ENCODE results near the gene PAQR4.

PAQR4 gene

DNA sequence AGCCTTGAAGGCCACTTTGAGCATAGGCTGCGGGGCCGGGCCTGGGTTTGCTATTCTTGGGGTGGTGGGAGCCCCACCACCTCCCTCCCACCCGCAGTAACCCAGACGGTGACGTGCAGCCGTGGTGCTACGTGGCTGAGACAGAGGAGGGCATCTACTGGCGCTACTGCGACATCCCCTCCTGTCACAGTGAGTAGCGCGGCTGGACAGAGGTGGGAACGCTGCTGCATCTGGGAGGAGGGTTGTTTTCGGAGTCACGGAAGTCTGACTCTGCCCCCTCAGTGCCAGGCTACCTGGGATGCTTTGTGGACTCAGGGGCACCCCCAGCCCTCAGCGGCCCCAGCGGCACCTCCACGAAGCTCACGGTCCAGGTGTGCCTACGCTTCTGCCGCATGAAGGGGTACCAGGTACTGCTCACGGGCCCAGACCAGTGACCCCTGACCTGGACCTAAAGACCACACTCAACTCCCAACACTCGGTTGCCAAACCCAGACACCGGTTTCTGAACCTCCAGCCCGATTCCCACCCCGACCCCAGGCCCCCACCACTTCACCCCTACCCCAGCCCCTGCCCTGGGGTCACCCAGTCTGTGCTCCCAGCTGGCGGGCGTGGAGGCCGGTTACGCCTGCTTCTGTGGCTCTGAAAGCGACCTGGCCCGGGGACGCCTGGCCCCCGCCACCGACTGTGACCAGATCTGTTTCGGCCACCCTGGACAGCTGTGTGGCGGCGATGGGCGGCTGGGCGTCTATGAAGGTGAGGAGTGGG is 2.9 kb upstream of the PAQR4 start:
- no peak for DNase-seq

DNA sequence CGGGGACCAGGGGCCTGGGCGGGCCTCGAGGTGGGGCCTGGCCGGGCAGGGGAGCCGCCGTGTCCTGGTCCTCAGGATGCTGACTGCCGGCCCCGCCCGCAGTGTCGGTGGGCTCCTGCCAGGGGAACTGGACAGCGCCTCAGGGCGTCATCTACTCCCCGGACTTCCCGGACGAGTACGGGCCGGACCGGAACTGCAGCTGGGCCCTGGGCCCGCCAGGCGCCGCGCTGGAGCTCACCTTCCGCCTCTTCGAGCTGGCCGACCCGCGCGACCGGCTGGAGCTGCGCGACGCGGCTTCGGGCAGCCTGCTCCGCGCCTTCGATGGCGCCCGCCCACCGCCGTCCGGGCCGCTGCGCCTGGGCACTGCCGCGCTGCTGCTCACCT is 2.3 kb upstream of the PAQR4 start:
- DNase-seq = no peak

DNA sequence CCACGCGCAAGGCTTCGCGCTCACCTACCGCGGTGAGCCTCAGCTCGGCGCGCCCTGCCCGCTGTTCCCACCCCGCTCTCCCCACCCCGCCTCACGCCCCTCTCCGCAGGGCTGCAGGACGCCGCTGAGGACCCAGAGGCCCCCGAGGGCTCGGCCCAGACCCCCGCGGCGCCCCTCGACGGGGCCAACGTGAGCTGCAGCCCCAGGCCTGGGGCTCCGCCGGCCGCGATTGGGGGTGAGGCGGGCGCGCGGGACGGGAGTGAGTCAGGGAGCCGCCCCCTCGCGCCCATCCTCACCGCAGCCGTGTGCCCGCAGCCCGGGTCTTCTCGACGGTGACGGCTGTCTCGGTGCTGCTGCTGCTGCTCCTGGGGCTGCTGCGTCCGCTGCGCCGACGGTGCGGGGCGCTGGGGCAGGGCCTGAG is 1.9 kb upstream of the PAQR4 start:
- no peak for DNase-seq

GRCh38 chr16:2967721-2968161 is 1.4 kb upstream of the PAQR4 start:
- DNase-seq = no peak

- DNase-seq = no peak
Measured at GRCh38 chr16:2968368-2968737, 795 bp upstream of the PAQR4 start.

- DNase-seq = peak; percentile 59
Measured at GRCh38 chr16:2969545-2970521, 685 bp downstream of the PAQR4 start.

DNA sequence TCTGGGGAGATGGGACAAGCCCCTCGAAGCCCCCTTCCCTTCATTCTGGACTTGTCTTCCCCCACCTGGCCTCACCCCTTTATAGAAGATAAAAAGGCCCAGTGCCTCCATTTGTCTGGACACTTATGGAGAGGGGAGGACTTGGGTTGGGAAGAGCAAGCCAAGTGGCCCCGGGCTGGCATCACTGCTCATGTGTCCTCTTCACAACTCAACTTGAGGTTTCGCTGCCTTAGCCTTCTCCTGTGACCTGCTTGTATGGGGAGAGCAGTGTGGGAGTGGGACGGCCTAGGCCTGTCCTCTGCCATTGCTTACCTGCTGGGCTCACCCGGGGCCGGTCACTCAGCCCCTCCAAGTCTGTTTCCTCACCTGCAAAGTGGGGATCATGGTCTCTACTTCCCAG is 1.4 kb downstream of the PAQR4 start:
- DNase-seq = no peak

DNA sequence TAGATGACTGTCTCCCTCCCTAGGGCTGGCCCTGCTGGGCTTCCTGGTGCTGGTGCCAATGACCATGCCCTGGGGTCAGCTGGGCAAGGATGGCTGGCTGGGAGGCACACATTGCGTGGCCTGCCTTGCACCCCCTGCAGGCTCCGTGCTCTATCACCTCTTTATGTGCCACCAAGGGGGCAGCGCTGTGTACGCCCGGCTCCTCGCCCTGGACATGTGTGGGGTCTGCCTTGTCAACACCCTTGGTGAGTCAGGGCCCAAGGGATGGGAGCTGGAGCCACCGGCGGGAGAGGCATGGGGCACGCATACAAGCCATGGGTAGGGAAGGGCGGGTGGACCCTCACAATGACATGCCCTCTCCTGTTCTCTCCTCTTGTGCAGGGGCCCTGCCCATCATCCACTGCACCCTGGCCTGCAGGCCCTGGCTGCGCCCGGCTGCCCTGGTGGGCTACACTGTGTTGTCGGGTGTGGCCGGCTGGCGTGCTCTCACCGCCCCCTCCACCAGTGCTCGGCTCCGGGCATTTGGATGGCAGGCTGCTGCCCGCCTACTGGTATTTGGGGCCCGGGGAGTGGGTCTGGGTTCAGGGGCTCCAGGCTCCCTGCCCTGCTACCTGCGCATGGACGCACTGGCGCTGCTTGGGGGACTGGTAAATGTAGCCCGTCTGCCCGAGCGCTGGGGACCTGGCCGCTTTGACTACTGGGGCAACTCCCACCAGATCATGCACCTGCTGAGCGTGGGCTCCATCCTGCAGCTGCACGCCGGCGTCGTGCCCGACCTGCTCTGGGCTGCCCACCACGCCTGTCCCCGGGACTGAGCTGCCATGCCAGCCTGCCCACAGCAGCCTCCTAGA is 2.2 kb downstream of the PAQR4 start:
- DNase-seq = no peak

DNA sequence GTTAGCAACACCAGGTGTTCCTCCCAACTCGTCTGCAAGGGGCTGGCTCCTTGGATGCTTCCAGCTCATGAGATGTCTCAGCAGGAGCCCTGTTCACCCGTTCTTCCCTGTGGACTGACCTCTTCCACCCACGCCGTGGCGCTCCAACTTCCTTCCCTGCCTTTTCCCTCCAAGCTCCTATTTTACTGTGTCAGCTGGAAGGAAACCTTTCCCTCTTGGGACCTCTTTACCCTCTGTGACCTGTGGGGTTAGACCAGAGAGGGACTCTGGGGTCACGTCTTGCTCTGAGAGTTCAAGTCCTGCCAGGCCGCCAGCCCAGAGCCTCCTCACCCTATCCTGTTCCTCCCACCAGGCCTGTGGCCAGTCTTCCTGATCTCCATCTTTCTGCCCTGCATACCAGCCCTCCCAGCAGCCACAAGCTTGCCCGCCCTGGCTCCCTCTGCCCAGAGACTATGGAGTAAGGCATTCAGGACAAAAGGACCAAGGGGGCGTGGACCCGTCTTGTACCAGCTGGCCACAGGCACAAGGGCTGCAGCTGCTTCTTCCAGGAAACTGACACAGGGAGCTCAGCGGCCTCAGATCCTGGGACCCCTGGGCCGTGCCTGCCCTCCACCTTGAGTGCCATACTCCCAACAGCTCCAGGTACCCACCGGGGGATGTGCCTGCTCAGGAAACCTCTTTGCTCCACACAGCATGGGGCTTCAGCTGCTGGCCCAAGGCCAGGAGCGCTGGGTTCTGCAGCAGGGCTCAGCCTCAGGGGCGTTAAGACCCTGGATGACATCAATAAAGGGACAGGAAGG is 3.0 kb downstream of the PAQR4 start:
- no peak for DNase-seq

GRCh38 chr16:2973093-2973492 is 3.9 kb downstream of the PAQR4 start:
- DNase-seq = no peak

GRCh38 chr16:2973605-2974318 is 4.6 kb downstream of the PAQR4 start:
- DNase-seq = no peak

- no peak for DNase-seq
Measured at GRCh38 chr16:2974319-2975056, 5.3 kb downstream of the PAQR4 start.

GRCh38 chr16:2975161-2975795 is 6.1 kb downstream of the PAQR4 start:
- no peak for DNase-seq

DNA sequence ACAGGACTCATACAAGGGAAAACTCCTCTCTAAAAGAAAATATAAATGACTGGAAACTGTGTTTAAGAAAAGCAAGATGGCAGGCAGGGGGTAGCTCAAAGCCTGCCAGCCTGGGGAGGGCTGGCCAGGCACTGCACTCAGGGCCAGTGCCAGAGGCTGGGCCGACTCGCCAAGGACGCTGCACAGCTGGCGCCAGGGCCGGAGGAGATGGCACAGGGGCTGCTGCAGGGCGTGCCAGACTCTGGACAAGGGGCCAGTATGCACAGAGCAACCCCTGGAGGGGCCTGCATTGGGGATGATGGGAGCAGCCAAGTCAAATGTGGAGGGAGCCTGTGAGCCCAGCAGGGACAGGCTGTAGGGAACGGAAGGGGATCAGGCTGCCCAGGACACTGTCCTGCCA is 7.1 kb downstream of the PAQR4 start:
- no peak for DNase-seq

DNA sequence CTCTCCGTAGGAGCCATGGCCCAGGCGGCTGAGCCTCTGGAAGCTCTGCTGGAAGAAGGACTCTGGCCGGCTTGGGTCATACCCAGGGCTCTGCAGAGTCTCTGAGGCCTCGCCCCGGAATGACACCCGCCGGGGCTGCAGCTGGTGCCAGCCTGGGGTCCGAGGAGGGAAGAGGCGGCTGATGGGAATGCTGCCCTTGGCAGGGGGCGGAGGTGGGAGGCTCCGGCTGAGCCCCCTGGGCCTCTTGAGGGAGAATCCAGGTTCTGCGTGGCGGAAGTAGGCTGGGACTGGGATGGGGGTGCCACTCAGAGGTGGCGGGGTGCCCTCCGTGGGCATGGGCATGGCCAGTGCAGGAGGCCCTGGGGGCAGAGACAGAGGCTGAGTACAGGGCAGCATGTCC is 7.5 kb downstream of the PAQR4 start:
- no peak for DNase-seq

DNA sequence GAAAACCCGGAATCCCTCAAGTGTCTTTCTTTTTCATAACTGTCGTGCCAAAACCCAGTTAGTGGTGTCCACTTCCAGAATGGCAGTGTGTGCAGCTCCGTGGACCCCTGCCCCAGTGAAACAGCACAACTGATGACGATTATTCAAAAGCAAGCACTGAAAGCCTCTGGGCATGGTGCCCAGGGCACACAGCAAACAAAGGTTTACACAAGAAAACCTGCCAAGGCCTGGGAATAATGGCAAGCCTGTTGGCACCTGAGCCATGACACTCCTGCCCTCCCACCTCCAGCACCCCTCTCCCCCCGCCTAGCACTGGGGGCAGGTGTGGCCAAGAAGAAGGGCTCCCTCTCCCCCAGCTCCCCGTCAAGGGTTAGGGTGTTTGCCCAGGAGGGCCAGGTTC is 8.3 kb downstream of the PAQR4 start:
- DNase-seq = no peak

GRCh38 chr16:2979669-2980226 is 10.6 kb downstream of the PAQR4 start:
- DNase-seq = no peak

GRCh38 chr16:2980227-2981176 is 11.4 kb downstream of the PAQR4 start, which contains the start of gene PKMYT1:
Gene PKMYT1 (minus strand): TSS chr16:2980446. CDS start chr16:2979657, 789 bp downstream.
- DNase-seq = peak; percentile 93
